Activated T-cell treated with anti-CD3 and anti-CD28 coated beads, Interleukin-2, amount 50 U/mL, for 24 hours (primary cell): ENCODE data around the gene EXPH5.
"Not testable (repeated sequence)": the region's sequence is repeated elsewhere in the genome, so short reads cannot be mapped to it uniquely, and the experiment has no call there.

Experiments
- DNase-seq: peaks from one replicate; pipeline ENCODE4 v3.0.0-alpha.2; 2020
- H3K27ac Mint-ChIP-seq: 2 replicates; pipeline ENCODE4 v1.8.0; 2020; ENCODE audit warnings: mild to moderate bottlenecking, mixed read lengths
- H3K27me3 Mint-ChIP-seq: 2 replicates; pipeline ENCODE4 v1.8.0; 2020; ENCODE audit warnings: mixed read lengths
- H3K36me3 Mint-ChIP-seq: 2 replicates; pipeline ENCODE4 v1.8.0; 2020; ENCODE audit warnings: low read depth, mixed read lengths
- H3K4me1 Mint-ChIP-seq: 2 replicates; pipeline ENCODE4 v1.8.0; 2020; ENCODE audit warnings: low read depth, mixed read lengths
- H3K4me3 Mint-ChIP-seq: 2 replicates; pipeline ENCODE4 v1.8.0; 2020; ENCODE audit warnings: mild to moderate bottlenecking, moderate library complexity, mixed read lengths
- H3K9me3 Mint-ChIP-seq: 2 replicates; pipeline ENCODE4 v1.8.0; 2020; ENCODE audit warnings: mixed read lengths

The EXPH5 gene

GRCh38 chr11:108588287-108588686 is 5.3 kb downstream of the EXPH5 start:
- Mint-ChIP-seq H3K27ac (no peak overlapping the region), H3K36me3 (peaks cover 1% of the 10 kb centered on the region), H3K9me3 (no peaks in the 10 kb centered on the region), H3K4me1 (peaks cover 12% of the 10 kb centered on the region), H3K27me3 (peaks cover 14% of the 10 kb centered on the region), H3K4me3 (no peak overlapping the region)
- DNase-seq: no peak

DNA sequence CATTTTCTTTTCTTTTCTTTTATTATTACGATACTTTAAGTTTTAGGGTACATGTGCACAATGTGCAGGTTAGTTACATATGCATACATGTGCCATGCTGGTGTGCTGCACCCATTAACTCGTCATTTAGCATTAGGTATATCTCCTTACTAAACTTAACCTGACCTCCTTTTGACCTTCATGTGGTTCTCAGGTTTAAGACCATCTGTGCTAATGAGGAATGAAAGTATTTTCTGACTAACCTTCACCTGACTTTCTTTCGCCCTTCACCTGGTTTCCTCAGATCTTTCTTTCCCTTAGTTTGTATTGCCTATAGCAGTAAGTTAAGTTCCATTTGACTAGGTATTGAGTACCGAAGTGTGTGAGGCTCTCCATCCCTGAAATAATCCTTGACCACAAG is 6.5 kb downstream of the EXPH5 start:
- Mint-ChIP-seq H3K27me3 (peaks cover 6% of the 10 kb centered on the region), H3K36me3 (no peaks in the 10 kb centered on the region), H3K4me1 (peaks cover 3% of the 10 kb centered on the region), H3K9me3 (no peaks in the 10 kb centered on the region), H3K4me3 (no peak overlapping the region), H3K27ac (no peak overlapping the region)
- DNase-seq: no peak

DNA sequence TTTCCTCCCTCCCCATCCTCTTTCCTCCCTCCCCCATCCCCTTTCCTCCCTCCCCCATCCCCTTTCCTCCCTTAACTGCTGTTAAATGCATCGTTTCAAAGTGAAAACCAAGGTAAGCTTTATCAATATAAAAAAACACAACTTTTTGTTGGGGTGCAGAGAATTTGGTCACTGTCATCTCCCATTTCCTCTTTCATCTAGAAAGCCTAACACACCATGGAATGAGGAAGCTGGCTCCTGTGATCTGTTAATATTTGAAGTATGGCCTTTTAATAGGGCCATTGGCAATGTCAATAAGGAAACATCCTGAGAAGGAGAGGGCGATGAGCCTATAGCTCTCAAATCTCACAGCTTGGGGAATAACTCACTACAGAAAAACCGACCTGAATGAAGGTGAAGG is 7.0 kb downstream of the EXPH5 start:
- DNase-seq: no peak
- H3K4me3 Mint-ChIP-seq: no peak overlapping the region
- no peaks in the 10 kb centered on the region for H3K36me3 Mint-ChIP-seq
- H3K9me3 Mint-ChIP-seq: no peaks in the 10 kb centered on the region
- no peak overlapping the region for H3K27ac Mint-ChIP-seq
- no peaks in the 10 kb centered on the region for H3K4me1 Mint-ChIP-seq
- H3K27me3 Mint-ChIP-seq: peaks cover 1% of the 10 kb centered on the region

DNA sequence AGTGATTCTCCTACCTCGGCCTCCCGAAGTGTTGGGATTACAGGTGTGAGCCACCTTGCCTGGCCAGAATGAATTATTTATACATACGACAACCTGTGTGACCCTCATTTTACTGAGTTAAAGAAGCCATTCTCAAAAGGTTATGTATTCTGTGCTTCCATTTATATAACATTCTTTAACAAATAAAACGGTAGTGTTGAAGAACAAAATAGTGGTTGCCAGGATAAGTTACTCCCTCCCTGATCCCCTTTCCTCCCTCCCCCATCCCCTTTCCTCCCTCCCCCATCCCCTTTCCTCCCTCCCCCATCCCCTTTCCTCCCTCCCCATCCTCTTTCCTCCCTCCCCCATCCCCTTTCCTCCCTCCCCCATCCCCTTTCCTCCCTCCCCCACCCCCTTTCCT is 7.4 kb downstream of the EXPH5 start:
- not testable (repeated sequence) for H3K4me1 Mint-ChIP-seq, H3K27me3 Mint-ChIP-seq, H3K36me3 Mint-ChIP-seq, H3K9me3 Mint-ChIP-seq, H3K27ac Mint-ChIP-seq, DNase-seq, H3K4me3 Mint-ChIP-seq

DNA sequence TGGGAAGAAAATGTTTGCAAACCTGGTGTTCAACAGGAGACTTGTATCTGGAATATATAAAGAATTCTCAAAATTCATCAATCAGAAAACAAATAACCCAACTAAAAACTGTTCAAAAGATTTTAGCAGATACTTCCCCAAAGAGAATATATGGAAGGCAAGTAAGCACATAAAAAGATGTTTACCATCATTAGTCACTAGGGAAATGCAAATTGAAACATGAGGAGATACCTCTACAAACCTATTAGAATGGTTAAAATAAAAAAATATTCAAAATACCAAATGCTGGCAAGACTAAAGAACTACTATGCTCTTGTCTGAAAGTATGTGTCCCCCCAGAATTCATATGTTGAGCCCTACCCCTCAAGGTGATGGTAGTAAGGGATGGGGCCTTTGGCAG is 8.6 kb downstream of the EXPH5 start:
- no peaks in the 10 kb centered on the region for H3K36me3 Mint-ChIP-seq
- H3K9me3 Mint-ChIP-seq: no peaks in the 10 kb centered on the region
- H3K4me3 Mint-ChIP-seq: no peak overlapping the region
- DNase-seq: no peak
- no peaks in the 10 kb centered on the region for H3K4me1 Mint-ChIP-seq
- H3K27me3 Mint-ChIP-seq: no peaks in the 10 kb centered on the region
- H3K27ac Mint-ChIP-seq: no peak overlapping the region

DNA sequence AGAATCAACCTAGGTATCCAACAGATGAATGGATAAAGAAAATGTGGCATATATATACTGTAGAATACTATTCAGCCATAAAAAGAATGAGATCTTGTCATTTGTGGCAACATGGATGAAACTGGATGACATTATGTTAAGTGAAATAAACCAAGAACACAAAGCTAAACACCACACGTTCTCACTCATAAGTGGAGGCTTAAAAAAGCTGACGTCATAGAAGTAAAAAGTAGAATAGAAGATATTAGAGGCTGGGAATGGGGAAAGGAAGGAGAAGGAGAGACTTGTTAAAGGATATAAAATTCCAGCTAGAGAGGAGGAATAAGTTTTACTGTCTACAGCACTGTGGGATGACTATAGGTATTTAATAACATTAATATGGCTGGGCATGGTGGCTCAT is 12.9 kb downstream of the EXPH5 start:
- Mint-ChIP-seq H3K27me3 (no peaks in the 10 kb centered on the region), H3K4me3 (no peak overlapping the region), H3K9me3 (no peaks in the 10 kb centered on the region), H3K4me1 (no peaks in the 10 kb centered on the region), H3K36me3 (no peaks in the 10 kb centered on the region), H3K27ac (no peak overlapping the region)
- no peak for DNase-seq

- no peak for DNase-seq
- H3K36me3 Mint-ChIP-seq: no peaks in the 10 kb centered on the region
- peaks cover 1% of the 10 kb centered on the region for H3K9me3 Mint-ChIP-seq
- H3K27me3 Mint-ChIP-seq: no peaks in the 10 kb centered on the region
- no peak overlapping the region for H3K4me3 Mint-ChIP-seq
- no peaks in the 10 kb centered on the region for H3K4me1 Mint-ChIP-seq
- no peak overlapping the region for H3K27ac Mint-ChIP-seq
These were observed 13.5 kb downstream of the EXPH5 start for GRCh38 chr11:108580043-108580442.

GRCh38 chr11:108576523-108576922 is 17.0 kb downstream of the EXPH5 start:
- Mint-ChIP-seq H3K27ac (no peak overlapping the region), H3K36me3 (no peaks in the 10 kb centered on the region)

DNA sequence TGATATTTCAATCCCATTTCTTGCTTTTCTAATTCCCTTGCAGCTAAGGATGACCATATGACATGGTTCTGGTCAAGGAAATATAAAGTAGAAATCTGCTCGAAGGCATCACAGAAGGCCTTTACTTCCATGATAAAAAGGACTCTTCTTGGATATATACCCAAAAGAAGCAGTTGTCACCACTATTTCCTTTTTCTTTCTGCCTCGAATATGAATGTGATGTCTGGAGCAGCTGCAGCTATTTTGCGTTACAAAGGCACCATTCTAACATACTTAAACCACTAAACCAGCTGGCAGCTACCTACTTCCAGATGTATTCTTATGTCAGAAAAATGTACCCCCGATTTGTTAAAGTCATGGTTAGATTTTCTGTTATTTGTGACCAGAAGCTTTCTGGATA is 18.9 kb downstream of the EXPH5 start:
- H3K27ac Mint-ChIP-seq: no peak overlapping the region
- peaks cover 2% of the 10 kb centered on the region for H3K9me3 Mint-ChIP-seq
- peaks cover 4% of the 10 kb centered on the region for H3K4me1 Mint-ChIP-seq
- no peaks in the 10 kb centered on the region for H3K27me3 Mint-ChIP-seq
- no peak overlapping the region for H3K4me3 Mint-ChIP-seq
- H3K36me3 Mint-ChIP-seq: no peaks in the 10 kb centered on the region
- no peak for DNase-seq

More at GRCh38 chr11:108576523-108576922, 17.0 kb downstream of the EXPH5 start:
- Mint-ChIP-seq H3K27me3 (no peaks in the 10 kb centered on the region), H3K4me3 (no peak overlapping the region), H3K9me3 (peaks cover 2% of the 10 kb centered on the region), H3K4me1 (peaks cover 4% of the 10 kb centered on the region)
- no peak for DNase-seq

DNA sequence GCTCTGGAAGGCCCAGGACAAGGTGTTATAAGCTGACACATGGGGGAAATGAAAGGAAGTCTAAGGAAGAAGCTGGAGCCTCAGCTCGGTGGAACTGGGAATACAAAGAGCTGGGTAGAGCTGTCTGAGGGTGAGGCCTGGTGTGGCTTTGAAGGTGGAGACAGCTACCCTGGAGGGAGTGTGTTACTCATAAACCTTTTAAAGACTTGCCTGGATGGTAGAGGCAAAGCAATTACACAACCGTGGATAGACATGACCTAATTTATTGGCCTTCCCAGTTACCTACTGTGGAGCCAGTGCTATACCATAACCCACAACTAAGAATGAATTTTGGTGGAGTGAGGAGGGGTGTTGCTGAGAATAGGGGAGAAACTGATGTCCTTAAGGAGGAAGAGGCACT is 22.6 kb downstream of the EXPH5 start:
- Mint-ChIP-seq H3K9me3 (peaks cover 2% of the 10 kb centered on the region), H3K4me3 (no peak overlapping the region), H3K27ac (no peak overlapping the region), H3K27me3 (no peaks in the 10 kb centered on the region), H3K4me1 (peaks cover 4% of the 10 kb centered on the region), H3K36me3 (no peaks in the 10 kb centered on the region)
- DNase-seq: no peak

- Mint-ChIP-seq H3K4me1 (peaks cover 4% of the 10 kb centered on the region), H3K9me3 (no peaks in the 10 kb centered on the region), H3K27me3 (no peaks in the 10 kb centered on the region), H3K4me3 (no peak overlapping the region), H3K27ac (no peak overlapping the region), H3K36me3 (no peaks in the 10 kb centered on the region)
- DNase-seq: no peak
These were observed 23.7 kb downstream of the EXPH5 start for GRCh38 chr11:108569896-108570295.

DNA sequence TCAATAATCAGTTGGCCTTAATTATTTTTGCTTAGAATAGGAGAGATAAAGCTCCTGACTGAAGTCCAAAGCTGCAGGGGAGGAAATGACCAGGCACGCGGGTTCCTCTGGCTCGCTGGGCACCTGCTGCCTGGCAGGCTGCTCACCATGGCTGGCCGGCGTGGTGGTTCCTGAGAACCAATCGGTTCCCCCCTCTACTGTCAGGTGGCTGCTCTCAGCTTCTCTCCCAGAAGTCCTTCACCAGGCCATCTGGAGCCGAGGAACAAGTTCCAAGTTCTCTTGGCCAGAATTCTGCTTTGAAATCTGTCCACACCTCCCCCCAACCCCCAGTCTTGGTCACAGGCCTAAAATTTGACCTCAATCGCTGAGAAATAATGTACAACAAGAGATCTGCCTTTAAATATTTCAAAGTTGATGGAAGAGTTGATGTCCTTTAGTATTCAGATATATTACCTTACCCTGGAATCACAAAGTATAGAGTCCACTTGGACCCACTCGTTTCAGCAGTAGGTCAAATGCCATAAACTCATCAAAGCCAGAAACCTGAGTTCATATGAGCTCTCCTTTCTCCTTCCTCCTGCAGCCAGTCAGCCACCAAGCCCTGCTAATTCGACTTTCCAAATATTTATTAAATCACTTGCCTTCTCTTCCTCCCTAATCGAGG is 25.2 kb downstream of the EXPH5 start:
- Mint-ChIP-seq H3K27ac (no peak overlapping the region), H3K4me3 (no peak overlapping the region), H3K4me1 (peaks cover 4% of the 10 kb centered on the region), H3K27me3 (no peaks in the 10 kb centered on the region), H3K36me3 (no peaks in the 10 kb centered on the region), H3K9me3 (no peaks in the 10 kb centered on the region)
- no peak for DNase-seq

DNA sequence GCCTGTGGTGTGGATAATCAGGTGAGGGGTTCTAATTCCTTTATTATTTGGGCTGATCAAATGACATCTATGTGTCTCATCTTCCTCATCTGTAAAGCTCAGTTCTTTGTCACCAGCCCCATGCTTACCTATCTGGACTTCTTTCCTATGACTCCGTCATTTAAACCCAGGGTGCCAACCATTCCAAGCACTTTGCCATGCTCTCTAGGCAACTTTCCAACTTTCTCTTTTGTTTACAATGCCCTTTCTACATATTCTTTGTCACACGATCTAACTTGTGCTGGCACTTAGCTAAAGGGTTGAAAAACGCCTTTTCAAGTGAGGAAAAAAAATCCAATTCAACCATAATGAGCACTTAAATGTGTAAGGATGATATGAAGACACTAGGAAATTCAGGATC is 27.9 kb downstream of the EXPH5 start:
- H3K9me3 Mint-ChIP-seq: no peaks in the 10 kb centered on the region

DNA sequence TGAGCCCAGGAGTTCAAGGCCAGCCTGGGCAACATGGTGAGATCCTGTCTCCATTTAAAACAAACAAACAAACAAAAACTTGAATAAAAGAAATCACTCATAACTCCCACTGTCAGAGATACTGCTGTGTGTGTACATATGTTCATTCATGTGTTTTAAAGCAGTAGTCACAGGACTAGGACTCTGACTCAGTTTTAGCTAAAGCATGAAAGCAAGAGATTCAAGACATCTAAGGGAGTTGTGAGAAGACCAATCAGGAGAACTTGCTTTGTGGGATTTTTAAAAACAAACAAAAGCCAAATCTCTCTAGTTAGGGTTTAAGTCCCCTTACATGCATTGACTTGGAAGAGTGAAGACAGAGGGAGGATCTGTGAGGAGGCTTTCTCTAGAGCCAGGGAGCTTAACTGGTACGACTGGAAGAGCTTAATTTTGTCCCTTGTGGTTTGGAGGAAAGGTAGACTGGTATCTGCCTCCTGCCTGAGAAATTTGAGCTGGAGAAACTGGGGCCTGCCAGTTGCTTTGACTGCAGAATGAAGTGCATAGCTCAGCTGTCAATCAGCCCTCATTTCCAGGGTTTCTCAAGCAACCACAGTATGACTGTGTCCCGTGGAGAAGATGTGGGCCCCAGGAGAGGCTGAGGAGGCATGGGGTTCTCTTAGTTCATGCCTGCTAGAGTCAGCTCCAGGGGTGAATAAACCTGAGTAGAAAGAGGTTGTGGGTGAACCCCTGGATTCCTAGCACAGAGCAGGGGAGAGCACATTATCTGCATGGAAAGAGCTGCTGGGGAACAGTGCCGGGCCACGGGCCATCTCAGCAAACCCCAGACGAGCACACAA is 30.6 kb downstream of the EXPH5 start:
- DNase-seq: no peak
- peaks cover 23% of the 10 kb centered on the region for H3K4me1 Mint-ChIP-seq
- H3K27me3 Mint-ChIP-seq: no peaks in the 10 kb centered on the region
- no peaks in the 10 kb centered on the region for H3K9me3 Mint-ChIP-seq
- no peak overlapping the region for H3K4me3 Mint-ChIP-seq
- no peak overlapping the region for H3K27ac Mint-ChIP-seq
- H3K36me3 Mint-ChIP-seq: no peaks in the 10 kb centered on the region

More for the DNA sequence above, 27.9 kb downstream of the EXPH5 start:
- Mint-ChIP-seq H3K27ac (no peak overlapping the region), H3K36me3 (no peaks in the 10 kb centered on the region), H3K27me3 (no peaks in the 10 kb centered on the region), H3K4me1 (no peaks in the 10 kb centered on the region), H3K4me3 (no peak overlapping the region)
- no peak for DNase-seq

GRCh38 chr11:108561535-108561991 is 32.0 kb downstream of the EXPH5 start:
- Mint-ChIP-seq H3K9me3 (no peaks in the 10 kb centered on the region), H3K4me1 (peaks cover 23% of the 10 kb centered on the region), H3K36me3 (no peaks in the 10 kb centered on the region), H3K4me3 (no peak overlapping the region), H3K27ac (no peak overlapping the region), H3K27me3 (no peaks in the 10 kb centered on the region)
- DNase-seq: no peak
